AG04449 (cell line): ENCODE data around the gene EPHA6.

ENCODE experiments used
- CTCF ChIA-PET: fragments of 350-600 bp; formaldehyde crosslinking; extraction: SDS; loops from one replicate; lab custom pipeline; 2021; ENCODE audit warnings: antibody characterized with exemption; lab: Yijun Ruan, JAX
- POLR2A ChIA-PET: fragments of 400-600, 350-600 bp; formaldehyde crosslinking; extraction: SDS; loops from one replicate; lab custom pipeline; 2020; ENCODE audit warnings: antibody characterized with exemption, inconsistent platforms; lab: Yijun Ruan, JAX
- DNase-seq: peaks from one replicate; pipeline ENCODE4 v3.0.0-alpha.2; 2010; ENCODE audit warnings: low read depth, low spot score
- H3K4me3 ChIP-seq: 2 replicates; pipeline ENCODE4 v1.5.1; 2011; ENCODE audit warnings: low read depth, mild to moderate bottlenecking, control low read depth, low read length
- TF ChIP-seq, protein P1 (sequence below): IDR thresholded peaks from one replicate; pipeline ENCODE4 v1.5.1; 2011; ENCODE audit warnings: mild to moderate bottlenecking, moderate library complexity, low read length, control low read depth, inconsistent platforms; ENCODE audit not compliant: insufficient read depth; ENCODE audit errors: missing control alignments

The EPHA6 gene

GRCh38 chr3:97795951-97796350 lies 981.6 kb downstream of the EPHA6 start:
- ChIA-PET POLR2A (no interaction called here), CTCF (interaction anchor here (1.1 to 8.6 kb wide), 3 partner anchors 9 to 228 kb away, joined by 3 to 177 read pairs (median 4); no protein-coding TSS in a partner anchor)
- H3K4me3 ChIP-seq, result no peak overlapping the region
- TF ChIP-seq, protein P1, sequence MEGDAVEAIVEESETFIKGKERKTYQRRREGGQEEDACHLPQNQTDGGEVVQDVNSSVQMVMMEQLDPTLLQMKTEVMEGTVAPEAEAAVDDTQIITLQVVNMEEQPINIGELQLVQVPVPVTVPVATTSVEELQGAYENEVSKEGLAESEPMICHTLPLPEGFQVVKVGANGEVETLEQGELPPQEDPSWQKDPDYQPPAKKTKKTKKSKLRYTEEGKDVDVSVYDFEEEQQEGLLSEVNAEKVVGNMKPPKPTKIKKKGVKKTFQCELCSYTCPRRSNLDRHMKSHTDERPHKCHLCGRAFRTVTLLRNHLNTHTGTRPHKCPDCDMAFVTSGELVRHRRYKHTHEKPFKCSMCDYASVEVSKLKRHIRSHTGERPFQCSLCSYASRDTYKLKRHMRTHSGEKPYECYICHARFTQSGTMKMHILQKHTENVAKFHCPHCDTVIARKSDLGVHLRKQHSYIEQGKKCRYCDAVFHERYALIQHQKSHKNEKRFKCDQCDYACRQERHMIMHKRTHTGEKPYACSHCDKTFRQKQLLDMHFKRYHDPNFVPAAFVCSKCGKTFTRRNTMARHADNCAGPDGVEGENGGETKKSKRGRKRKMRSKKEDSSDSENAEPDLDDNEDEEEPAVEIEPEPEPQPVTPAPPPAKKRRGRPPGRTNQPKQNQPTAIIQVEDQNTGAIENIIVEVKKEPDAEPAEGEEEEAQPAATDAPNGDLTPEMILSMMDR, result no peak
- no peak for DNase-seq
